Kidney (tissue), 14 donors: ENCODE results near the gene GCKR. TPM values are rescaled to one million over a fixed set of nuclear protein-coding genes. Genes with fewer than 3 reads are reported as not detected.

ENCODE experiments used
- DNase-seq, 5 donors: peaks; one replicate each; pipeline ENCODE4 v3.0.0-alpha.2; 2013 to 2020
- FAIRE-seq: peaks from 2 replicates; lab custom pipeline; 2012; peaks lifted over from hg19 to GRCh38; lab: Jason Lieb, UNC
- H3K27ac ChIP-seq, 2 donors: one replicate each; pipeline ENCODE4 v1.7.0; 2013; ENCODE audit warnings: low read depth in 2 of 2, low read length in 2 of 2, inconsistent platforms in 1 of 2
- H3K27me3 ChIP-seq: one replicate; pipeline ENCODE4 v1.7.1; 2013; ENCODE audit warnings: low read length, inconsistent platforms; ENCODE audit not compliant: control insufficient read depth, insufficient read depth
- H3K36me3 ChIP-seq, 3 donors: one replicate each; pipeline versions ENCODE4 v1.7.0 to v1.7.1; 2013; ENCODE audit warnings: low read length in 3 of 3, control low read depth in 1 of 3, inconsistent platforms in 1 of 3; ENCODE audit not compliant: insufficient read depth in 3 of 3, control insufficient read depth in 2 of 3
- H3K4me1 ChIP-seq, 3 donors: one replicate each; pipeline versions ENCODE4 v1.7.0 to v1.7.1; 2013; ENCODE audit warnings: low read length in 3 of 3, inconsistent platforms in 1 of 3, low read depth in 1 of 3; ENCODE audit not compliant: control insufficient read depth in 2 of 3, insufficient read depth in 2 of 3
- H3K4me3 ChIP-seq, 3 donors: one replicate each; pipeline versions ENCODE4 v1.7.0 to v1.8.1; 2013; ENCODE audit warnings: low read length in 3 of 3, control low read depth in 1 of 3, inconsistent platforms in 1 of 3
- H3K9ac ChIP-seq, 3 donors: one replicate each; pipeline versions ENCODE4 v1.7.0 to v1.7.1; 2013; ENCODE audit warnings: low read length in 3 of 3, control low read depth in 1 of 3, inconsistent platforms in 1 of 3
- H3K9me3 ChIP-seq, 3 donors: one replicate each; pipeline versions ENCODE4 v1.7.0 to v1.7.1; 2013; ENCODE audit warnings: low read length in 3 of 3, control low read depth in 1 of 3, inconsistent platforms in 1 of 3; ENCODE audit not compliant: control insufficient read depth in 2 of 3, insufficient read depth in 1 of 3
- intact Hi-C: fragments of 100-400 bp; cut with DNase I; formaldehyde crosslinking; loops from one replicate; pipeline ENCODE4 v1.11.1; 2022
- polyA plus RNA-seq: library from polyadenylated mRNA; stranded (reverse); fragments of 350-450 nt; fragmentation: Illumina TruSeq; extraction: RNeasy Lipid Tissue Mini Kit (QIAGEN cat#74804); gene quantifications from one replicate; pipeline ENCODE4 v1.2.3, GENCODE V29; 2014; ENCODE audit warnings: low read depth, low replicate concordance; ENCODE audit not compliant: insufficient read depth
- total RNA-seq: library from RNA; stranded (reverse); fragmentation: NEBNext Ultra II Directional; extraction: Animal tissue kit (Norgen Biotek cat#: 25700); gene quantifications from one replicate; pipeline ENCODE4 v1.2.1, GENCODE V29; 2021
- TF ChIP-seq, protein P1 (sequence below): IDR thresholded peaks from 3 replicates; pipeline ENCODE4 v1.5.1; 2012; ENCODE audit warnings: mild to moderate bottlenecking, moderate library complexity, borderline replicate concordance; ENCODE audit not compliant: insufficient read depth; ENCODE audit errors: extremely low read depth
- donor health status: control.
- donor health status: control.
- donor health status: control.
- donor health status: control.
- donor health status: control.
- donor health status: DM: yes; HTN: yes; CAD: no.
- donor health status: Normal renal cell carcinoma (clear cell type).

Gene GCKR
- total and polyA plus RNA-seq, 2 donors from 2014 or later: 2.2 TPM; not detected in 1

DNA sequence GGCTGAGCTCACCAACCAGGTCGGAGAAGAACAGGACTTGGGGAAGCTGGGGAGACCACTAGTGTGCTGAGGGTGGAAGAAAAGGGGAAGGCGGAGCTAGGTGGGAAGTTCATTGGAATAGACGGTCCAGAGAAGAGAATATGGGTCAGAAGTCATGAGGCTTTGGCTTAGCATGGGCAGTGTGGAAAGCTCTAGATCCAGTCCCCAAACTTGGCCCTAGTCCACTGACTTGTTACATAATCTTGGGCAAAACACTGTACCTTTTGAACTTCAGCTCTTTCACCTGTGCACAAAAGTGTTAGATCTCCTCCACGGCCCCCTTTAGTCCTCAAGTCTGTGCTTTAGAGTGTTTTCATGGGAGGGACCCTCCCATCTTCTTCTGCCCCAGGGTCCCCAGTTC, 10.7 kb downstream of the GCKR start:
- Histone ChIP-seq H3K27me3 (no peaks in the 10 kb centered on the region), H3K36me3 (no peaks in the 10 kb centered on the region), H3K4me3 (no peak overlapping the region), H3K9me3 (no peaks in the 10 kb centered on the region), H3K27ac (no peak overlapping the region), H3K9ac (no peak overlapping the region), H3K4me1 (no peaks in the 10 kb centered on the region)
- FAIRE-seq: no peak
- no peak for DNase-seq
- TF ChIP-seq, protein P1, sequence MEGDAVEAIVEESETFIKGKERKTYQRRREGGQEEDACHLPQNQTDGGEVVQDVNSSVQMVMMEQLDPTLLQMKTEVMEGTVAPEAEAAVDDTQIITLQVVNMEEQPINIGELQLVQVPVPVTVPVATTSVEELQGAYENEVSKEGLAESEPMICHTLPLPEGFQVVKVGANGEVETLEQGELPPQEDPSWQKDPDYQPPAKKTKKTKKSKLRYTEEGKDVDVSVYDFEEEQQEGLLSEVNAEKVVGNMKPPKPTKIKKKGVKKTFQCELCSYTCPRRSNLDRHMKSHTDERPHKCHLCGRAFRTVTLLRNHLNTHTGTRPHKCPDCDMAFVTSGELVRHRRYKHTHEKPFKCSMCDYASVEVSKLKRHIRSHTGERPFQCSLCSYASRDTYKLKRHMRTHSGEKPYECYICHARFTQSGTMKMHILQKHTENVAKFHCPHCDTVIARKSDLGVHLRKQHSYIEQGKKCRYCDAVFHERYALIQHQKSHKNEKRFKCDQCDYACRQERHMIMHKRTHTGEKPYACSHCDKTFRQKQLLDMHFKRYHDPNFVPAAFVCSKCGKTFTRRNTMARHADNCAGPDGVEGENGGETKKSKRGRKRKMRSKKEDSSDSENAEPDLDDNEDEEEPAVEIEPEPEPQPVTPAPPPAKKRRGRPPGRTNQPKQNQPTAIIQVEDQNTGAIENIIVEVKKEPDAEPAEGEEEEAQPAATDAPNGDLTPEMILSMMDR: no peak
- intact Hi-C loops: no loop called here

DNA sequence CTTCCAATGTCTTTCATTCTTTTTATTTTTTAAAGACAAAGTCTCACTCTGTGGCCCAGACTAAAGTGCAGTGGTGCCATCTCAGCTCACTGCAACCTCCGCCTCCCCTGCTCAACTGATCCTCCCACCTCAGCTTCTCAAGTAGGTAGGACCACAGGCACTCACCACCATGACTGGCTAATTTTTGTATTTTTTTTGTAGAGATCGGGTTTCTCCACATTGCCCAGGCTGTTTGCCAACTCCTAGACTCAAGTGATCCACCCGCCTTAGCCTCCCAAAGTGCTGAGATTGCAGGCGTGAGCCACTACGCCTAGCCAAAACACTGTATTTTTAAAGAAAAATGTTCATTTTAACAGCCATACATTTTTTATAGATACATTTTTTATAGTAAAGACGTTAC, 12.7 kb downstream of the GCKR start:
- FAIRE-seq: no peak
- Histone ChIP-seq H3K9ac (no peak overlapping the region), H3K27me3 (no peaks in the 10 kb centered on the region), H3K36me3 (no peaks in the 10 kb centered on the region), H3K9me3 (no peaks in the 10 kb centered on the region), H3K4me1 (no peaks in the 10 kb centered on the region), H3K4me3 (no peak overlapping the region), H3K27ac (no peak overlapping the region)
- intact Hi-C loops: no loop called here
- TF ChIP-seq, protein P1: no peak
- peak in 2 of 5 donors; percentile 26 to 40 for DNase-seq

DNA sequence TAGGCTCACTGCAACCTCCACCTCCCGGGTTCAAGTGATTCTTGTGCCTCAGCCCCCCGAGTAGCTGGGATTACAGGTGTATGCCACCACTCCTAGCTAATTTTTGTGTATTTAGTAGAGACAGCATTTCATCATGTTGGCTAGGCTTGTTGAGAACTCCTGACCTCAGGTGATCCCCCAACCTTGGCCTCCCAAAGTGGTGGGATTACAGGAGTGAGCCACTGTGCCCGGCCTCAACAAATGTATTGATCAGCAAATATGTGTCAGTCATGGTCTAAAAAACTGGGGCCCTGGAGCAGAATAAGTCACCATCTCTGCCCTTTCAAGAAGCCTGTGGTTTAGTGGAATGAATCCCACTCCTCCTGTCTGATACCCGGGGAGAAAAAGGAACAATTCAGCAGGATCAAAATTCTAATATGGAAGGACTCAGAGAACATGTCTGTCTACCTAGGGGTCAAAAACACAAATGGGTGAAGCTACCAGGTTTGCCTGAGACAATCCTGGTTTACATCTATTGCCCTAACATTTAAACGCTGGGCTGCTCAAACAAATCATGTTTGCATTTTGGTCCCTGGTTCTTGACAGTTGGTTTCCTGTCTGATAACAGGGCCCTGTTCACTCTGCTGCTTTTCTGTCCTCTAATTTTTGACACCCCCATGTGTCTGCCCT, 21.6 kb downstream of the GCKR start:
- Histone ChIP-seq H3K4me1 (no peaks in the 10 kb centered on the region), H3K9ac (no peak overlapping the region), H3K27me3 (no peaks in the 10 kb centered on the region), H3K27ac (no peak overlapping the region), H3K36me3 (no peaks in the 10 kb centered on the region), H3K4me3 (no peak overlapping the region), H3K9me3 (no peaks in the 10 kb centered on the region)
- TF ChIP-seq, protein P1: no peak
- intact Hi-C loops: no loop called here
- no peak for FAIRE-seq
- no peak for DNase-seq

DNA sequence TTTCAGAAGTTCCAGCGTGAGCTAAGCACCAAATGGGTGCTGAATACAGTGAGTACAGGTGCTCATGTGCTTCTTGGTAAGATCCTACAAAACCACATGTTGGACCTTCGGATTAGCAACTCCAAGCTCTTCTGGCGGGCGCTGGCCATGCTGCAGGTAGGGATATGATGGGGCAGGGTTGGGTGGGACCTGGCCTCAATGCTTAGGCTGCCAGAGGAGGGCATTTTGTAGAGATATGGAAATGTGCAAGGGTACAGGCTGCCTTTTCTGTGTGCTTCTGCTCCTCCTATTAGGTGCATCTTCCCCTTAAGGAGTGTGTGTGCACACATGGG, 22.1 kb downstream of the GCKR start:
- Histone ChIP-seq H3K27ac (no peak overlapping the region), H3K9ac (no peak overlapping the region), H3K4me3 (no peak overlapping the region), H3K4me1 (no peaks in the 10 kb centered on the region), H3K9me3 (no peaks in the 10 kb centered on the region), H3K27me3 (no peaks in the 10 kb centered on the region), H3K36me3 (no peaks in the 10 kb centered on the region)
- DNase-seq (no peak), FAIRE-seq (no peak)
- TF ChIP-seq, protein P1: no peak
- intact Hi-C loops: no loop called here
